Neural cell (in vitro differentiated cells): ENCODE results near the gene PKHD1. TPM values are rescaled to one million over a fixed set of nuclear protein-coding genes. Genes with fewer than 3 reads are reported as not detected.

Experiments
- H2AFZ ChIP-seq: fragments of 200-600, 300-800 bp; sonication (generic), shearing (Covaris generic); 2 replicates; pipeline ENCODE4 v1.6.0; 2014; ENCODE audit warnings: low read depth, mild to moderate bottlenecking, antibody characterized with exemption, low read length, moderate library complexity
- H3F3A ChIP-seq: fragments of 200-600 bp; shearing (Covaris generic); 2 replicates; pipeline ENCODE4 v1.6.1; 2016; ENCODE audit warnings: mild to moderate bottlenecking, moderate library complexity, mixed read lengths, antibody characterized with exemption, low read length; ENCODE audit not compliant: insufficient read depth, poor library complexity, severe bottlenecking
- H3K27ac ChIP-seq: fragments of 200-600, 300-800 bp; sonication (generic), shearing (Covaris generic); 2 replicates; pipeline ENCODE4 v1.5.1; 2014; ENCODE audit warnings: mild to moderate bottlenecking, low read length, moderate library complexity
- H3K27me3 ChIP-seq: fragments of 300-800, 200-600 bp; sonication (generic), shearing (Covaris generic); 2 replicates; pipeline ENCODE4 v1.6.0; 2014; ENCODE audit warnings: mild to moderate bottlenecking, low read depth, low read length, moderate library complexity; ENCODE audit not compliant: insufficient read depth
- H3K36me3 ChIP-seq: fragments of 300-800, 200-600 bp; sonication (generic), shearing (Covaris generic); 2 replicates; pipeline ENCODE4 v1.5.1; 2014; ENCODE audit warnings: mild to moderate bottlenecking, antibody characterized with exemption, low read length, moderate library complexity; ENCODE audit not compliant: insufficient read depth
- H3K4me2 ChIP-seq: fragments of 300-800, 200-600 bp; sonication (generic), shearing (Covaris generic); 2 replicates; pipeline ENCODE4 v1.6.0; 2014; ENCODE audit warnings: mild to moderate bottlenecking, low read length
- H3K4me3 ChIP-seq: fragments of 300-800, 200-600 bp; sonication (generic), shearing (Covaris generic); 2 replicates; pipeline ENCODE4 v1.5.1; 2014; ENCODE audit warnings: mild to moderate bottlenecking, low read length, moderate library complexity
- H3K79me2 ChIP-seq: fragments of 200-600 bp; shearing (Covaris generic); replicated peaks from 2 replicates; pipeline ENCODE4 v1.6.0; 2014; ENCODE audit warnings: mild to moderate bottlenecking, low read length, moderate library complexity; ENCODE audit not compliant: insufficient read depth
- H3K9ac ChIP-seq: fragments of 300-800, 200-600 bp; sonication (generic), shearing (Covaris generic); 2 replicates; pipeline ENCODE4 v1.6.1; 2016; ENCODE audit warnings: mild to moderate bottlenecking, low read length, mixed read lengths
- H3K9me2 ChIP-seq: fragments of 200-600 bp; shearing (Covaris generic); 2 replicates; pipeline ENCODE4 v1.6.1; 2016; ENCODE audit warnings: mild to moderate bottlenecking, low read length, mixed read lengths; ENCODE audit not compliant: insufficient read depth
- H3K9me3 ChIP-seq: fragments of 200-600, 300-800 bp; sonication (generic), shearing (Covaris generic); 2 replicates; pipeline ENCODE4 v1.6.1; 2016; ENCODE audit warnings: mild to moderate bottlenecking, mixed run types, low read length, moderate library complexity, mixed read lengths
- H4K20me1 ChIP-seq: fragments of 200-600 bp; shearing (Covaris generic); 2 replicates; pipeline ENCODE4 v1.6.1; 2016; ENCODE audit warnings: mild to moderate bottlenecking, mixed run types; ENCODE audit not compliant: insufficient read depth
- CTCF ChIP-seq: fragments of 450-650 bp; IDR thresholded peaks from 2 replicates; pipeline ENCODE4 v1.5.1; 2014; ENCODE audit warnings: antibody characterized with exemption, mild to moderate bottlenecking, moderate library complexity; ENCODE audit not compliant: poor library complexity, severe bottlenecking
- EP300 ChIP-seq: fragments of 450-650 bp; conservative IDR thresholded peaks from 2 replicates; pipeline ENCODE4 v1.6.1; 2014; ENCODE audit warnings: antibody characterized with exemption, mild to moderate bottlenecking, moderate library complexity; ENCODE audit not compliant: poor library complexity, severe bottlenecking
- EZH2 ChIP-seq: fragments of 200-600, 300-800 bp; shearing (Covaris generic), sonication (generic); IDR thresholded peaks from 2 replicates; pipeline ENCODE4 v1.6.1; 2014; ENCODE audit warnings: antibody characterized with exemption, low read length, borderline replicate concordance, mild to moderate bottlenecking; ENCODE audit not compliant: insufficient read depth, poor library complexity, severe bottlenecking
- MXI1 ChIP-seq: fragments of 450-650 bp; conservative IDR thresholded peaks from 2 replicates; pipeline ENCODE4 v1.6.1; 2014; ENCODE audit warnings: antibody characterized with exemption, mild to moderate bottlenecking; ENCODE audit not compliant: poor library complexity, severe bottlenecking
- POLR2AphosphoS5 ChIP-seq: IDR thresholded peaks from 2 replicates; pipeline ENCODE4 v1.6.1; 2012
- RAD21 ChIP-seq: fragments of 450-650 bp; conservative IDR thresholded peaks from 2 replicates; pipeline ENCODE4 v1.6.1; 2014; ENCODE audit warnings: antibody characterized with exemption, mild to moderate bottlenecking, moderate library complexity
- REST ChIP-seq: IDR thresholded peaks from 2 replicates; pipeline ENCODE4 v1.6.1; 2012; ENCODE audit warnings: borderline replicate concordance
- SMC3 ChIP-seq: fragments of 450-650 bp; conservative IDR thresholded peaks from 2 replicates; pipeline ENCODE4 v1.6.1; 2014; ENCODE audit warnings: antibody characterized with exemption, mild to moderate bottlenecking, moderate library complexity; ENCODE audit not compliant: poor library complexity
- TAF1 ChIP-seq: IDR thresholded peaks from 2 replicates; pipeline ENCODE4 v1.6.1; 2012; ENCODE audit warnings: low read depth
- polyA plus RNA-seq: library from polyadenylated mRNA; depleted of rRNA; stranded (reverse); fragments of >200 nt; gene quantifications from 2 replicates; pipeline ENCODE4 v1.2.3, GENCODE V29; 2014

Gene PKHD1
- polyA plus RNA-seq, 1 donor from 2014 or later = not detected

GRCh38 chr6:51706086-51706485 lies 381.3 kb downstream of the PKHD1 start:
- H3K27ac ChIP-seq = no peak overlapping the region
- no peaks in the 10 kb centered on the region for H3K36me3 ChIP-seq
- no peaks in the 10 kb centered on the region for H3K27me3 ChIP-seq
- H3K9ac ChIP-seq = no peak overlapping the region
- no peaks in the 10 kb centered on the region for H3K79me2 ChIP-seq
- H3F3A ChIP-seq = no peaks in the 10 kb centered on the region
- H3K4me2 ChIP-seq = no peak overlapping the region
- TF ChIP-seq RAD21 = no peak
- no peak for TF ChIP-seq EP300
- TF ChIP-seq POLR2AphosphoS5 = no peak
- no peak for TF ChIP-seq CTCF
- no peak for TF ChIP-seq EZH2
- H4K20me1 ChIP-seq = no peaks in the 10 kb centered on the region
- H3K4me3 ChIP-seq = no peak overlapping the region
- no peaks in the 10 kb centered on the region for H3K9me3 ChIP-seq
- no peaks in the 10 kb centered on the region for H3K9me2 ChIP-seq
- H2AFZ ChIP-seq = no peak overlapping the region

- H2AFZ ChIP-seq = no peak overlapping the region
- H3K4me3 ChIP-seq = no peak overlapping the region
- H3F3A ChIP-seq = no peaks in the 10 kb centered on the region
- no peaks in the 10 kb centered on the region for H4K20me1 ChIP-seq
- H3K36me3 ChIP-seq = no peaks in the 10 kb centered on the region
- H3K9me3 ChIP-seq = no peaks in the 10 kb centered on the region
- H3K79me2 ChIP-seq = no peaks in the 10 kb centered on the region
- no peak overlapping the region for H3K4me2 ChIP-seq
- no peak overlapping the region for H3K9ac ChIP-seq
- no peaks in the 10 kb centered on the region for H3K27me3 ChIP-seq
- no peak overlapping the region for H3K27ac ChIP-seq
- no peaks in the 10 kb centered on the region for H3K9me2 ChIP-seq
- TF ChIP-seq SMC3 (no peak), RAD21 (no peak), EP300 (no peak), POLR2AphosphoS5 (no peak), MXI1 (no peak), REST (no peak), TAF1 (no peak), CTCF (no peak), EZH2 (no peak)
Measured at GRCh38 chr6:51704932-51705540, 382.4 kb downstream of the PKHD1 start.
